Heart left ventricle (tissue), 16 donors: ENCODE data around the gene PRR16. TPM values are rescaled to one million over a fixed set of nuclear protein-coding genes. Genes with fewer than 3 reads are reported as not detected.

Source experiments
- ATAC-seq, 4 donors: fragments of 200-7000 bp; cut with Tn5 transposase; one replicate each; pipeline ENCODE4 v1.9.1; 2020 to 2022; ENCODE audit warnings: moderate library complexity in 4 of 4, mild to moderate bottlenecking in 3 of 4, moderate number of reproducible peaks in 1 of 4
- DNase-seq, 5 donors: peaks; one replicate each; pipeline ENCODE4 v3.0.0-alpha.2; 2020
- H3K27ac ChIP-seq, 12 donors: fragments of 200-600 bp; sonication (generic) in 4 of 12; one replicate each; pipeline versions ENCODE4 v1.5.0 to v1.8.0; 2016 to 2022; ENCODE audit warnings: mild to moderate bottlenecking in 2 of 12
- H3K27me3 ChIP-seq, 9 donors: fragments of 200-600 bp; sonication (generic) in 2 of 9; one replicate each; pipeline versions ENCODE4 v1.5.1 to v1.8.0; 2016 to 2022; ENCODE audit warnings: mild to moderate bottlenecking in 3 of 9
- H3K36me3 ChIP-seq, 9 donors: fragments of 200-600 bp; sonication (generic) in 2 of 9; one replicate each; pipeline versions ENCODE4 v1.5.0 to v1.8.0; 2018 to 2022; ENCODE audit warnings: mild to moderate bottlenecking in 2 of 9
- H3K4me1 ChIP-seq, 12 donors: fragments of 200-600 bp; sonication (generic) in 4 of 12; one replicate each; pipeline versions ENCODE4 v1.5.0 to v1.8.0; 2016 to 2022; ENCODE audit warnings: mild to moderate bottlenecking in 3 of 12
- H3K4me3 ChIP-seq, 12 donors: fragments of 200-600 bp; sonication (generic) in 4 of 12; one replicate each; pipeline versions ENCODE4 v1.5.0 to v1.8.0; 2017 to 2022; ENCODE audit warnings: mild to moderate bottlenecking in 9 of 12, moderate library complexity in 4 of 12
- H3K9me3 ChIP-seq, 12 donors: fragments of 200-600 bp; sonication (generic) in 4 of 12; one replicate each; pipeline versions ENCODE4 v1.5.0 to v1.8.0; 2016 to 2022; ENCODE audit warnings: mild to moderate bottlenecking in 1 of 12
- POLR2A ChIP-seq, 2 donors: fragments of 450-650 bp; IDR thresholded peaks; one replicate each; pipeline ENCODE4 v1.6.1; 2017; ENCODE audit warnings: antibody characterized with exemption in 2 of 2, mild to moderate bottlenecking in 2 of 2, moderate library complexity in 2 of 2
- WGBS, 4 donors: extraction: QIAGEN DNeasy Blood & Tissue Kit in 2 of 4; methylation state at CpG; one replicate each; pipeline versions ENCODE4 v1.1.5 to v1.1.7; 2013 to 2018; 5-methylcytosine and 5-hydroxymethylcytosine counted together
- intact Hi-C, 10 donors: fragments of 100-400 bp; cut with DNase I; formaldehyde crosslinking; loops; one replicate each; pipeline versions ENCODE4 v1.11.1 to v1.14.2; 2022
- polyA plus RNA-seq, 2 donors: library from polyadenylated mRNA; stranded (reverse); fragments of 200-250 nt; gene quantifications; one replicate each; pipeline ENCODE4 v1.2.3, GENCODE V29; 2013
- total RNA-seq, 9 donors: library from RNA; depleted of rRNA in 2 of 9; stranded (reverse); fragments of >200 nt in 2 of 9; fragmentation: NEBNext Ultra II Directional in 3 of 9; extraction: Animal tissue kit (Norgen Biotek cat#: 25700) in 3 of 9; gene quantifications; one replicate each; pipeline versions ENCODE4 v1.1.0 to v1.2.4, GENCODE V29; 2016 to 2023
- TF ChIP-seq, protein P1 (sequence below), 12 donors: fragments of 200-600 bp; sonication (generic) in 4 of 12; IDR thresholded peaks; one replicate each; pipeline versions ENCODE4 v1.5.0 to v1.8.0; 2018 to 2022; ENCODE audit warnings: antibody characterized with exemption in 12 of 12, mild to moderate bottlenecking in 5 of 12
- donor health status: ischemic (EF 13 %, LVEDD 7.1; RV severe dilation, severe dysfunction).
- donor health status: healthy with polysubstance abuse.
- donor health status: DM: no; HTN: yes; CAD: no.
- donor health status: DM: no; HTN: no; CAD: no.
- donor health status: ischemic (EF 25% LVEDD 6.9; RV normal size, moderate dysfunction).
- donor health status: ischemic (EF 25% LVEDD 5.7; RV mildly dilated, moderate dysfunction).
- donor health status: healthy.
- donor health status: DM: yes; HTN: yes; CAD: no.
- donor health status: ischemic (EF 35%, LVEDD 5.7; RV mildly dilated, moderate dysfunction).
- donor health status: nonischemic (EF 11% LVEDD 7.7; RV severe dilation, severe dysfunction).
- donor health status: DM: yes; HTN: yes; CAD: no.
- donor health status: PGD.
- donor health status: ischemic (EF 29% LVEDD 5.4; RV normal size, mild dysfunction).
- donor health status: nonischemic (EF 23%, LVEDD 6.1; RV moderate dilation, normal function).

Gene PRR16
- total and polyA plus RNA-seq, 11 donors, result 4.0 to 18.8 (median 8.3) TPM

- Histone ChIP-seq H3K4me3 (no peak overlapping the region), H3K36me3 (no peaks in the 10 kb centered on the region), H3K9me3 (no peaks in the 10 kb centered on the region), H3K4me1 (peaks cover 0 to 3% (median 0%) of the 10 kb centered on the region in 12 donors), H3K27me3 (no peaks in the 10 kb centered on the region), H3K27ac (no peak overlapping the region)
- TF ChIP-seq, protein P1, sequence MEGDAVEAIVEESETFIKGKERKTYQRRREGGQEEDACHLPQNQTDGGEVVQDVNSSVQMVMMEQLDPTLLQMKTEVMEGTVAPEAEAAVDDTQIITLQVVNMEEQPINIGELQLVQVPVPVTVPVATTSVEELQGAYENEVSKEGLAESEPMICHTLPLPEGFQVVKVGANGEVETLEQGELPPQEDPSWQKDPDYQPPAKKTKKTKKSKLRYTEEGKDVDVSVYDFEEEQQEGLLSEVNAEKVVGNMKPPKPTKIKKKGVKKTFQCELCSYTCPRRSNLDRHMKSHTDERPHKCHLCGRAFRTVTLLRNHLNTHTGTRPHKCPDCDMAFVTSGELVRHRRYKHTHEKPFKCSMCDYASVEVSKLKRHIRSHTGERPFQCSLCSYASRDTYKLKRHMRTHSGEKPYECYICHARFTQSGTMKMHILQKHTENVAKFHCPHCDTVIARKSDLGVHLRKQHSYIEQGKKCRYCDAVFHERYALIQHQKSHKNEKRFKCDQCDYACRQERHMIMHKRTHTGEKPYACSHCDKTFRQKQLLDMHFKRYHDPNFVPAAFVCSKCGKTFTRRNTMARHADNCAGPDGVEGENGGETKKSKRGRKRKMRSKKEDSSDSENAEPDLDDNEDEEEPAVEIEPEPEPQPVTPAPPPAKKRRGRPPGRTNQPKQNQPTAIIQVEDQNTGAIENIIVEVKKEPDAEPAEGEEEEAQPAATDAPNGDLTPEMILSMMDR (IDR thresholded peaks at IDR 0.05), result no peak
- TF ChIP-seq POLR2A (IDR thresholded peaks at IDR 0.05), result no peak
- intact Hi-C loops, result no loop called here
- 75 to 88% (median 84%) methylated on average over 4 of the region's 4 CpGs for WGBS, 4 donors
- no peak for ATAC-seq
- no peak for DNase-seq
Measured at GRCh38 chr5:120502531-120502930, 38.4 kb downstream of the PRR16 start.

GRCh38 chr5:120503341-120503740 lies 39.2 kb downstream of the PRR16 start:
- TF ChIP-seq POLR2A (IDR thresholded peaks at IDR 0.05), result no peak
- TF ChIP-seq, protein P1 (IDR thresholded peaks at IDR 0.05), result no peak
- Histone ChIP-seq H3K4me3 (no peak overlapping the region), H3K9me3 (no peaks in the 10 kb centered on the region), H3K27me3 (no peaks in the 10 kb centered on the region), H3K36me3 (no peaks in the 10 kb centered on the region), H3K4me1 (peaks cover 0 to 3% (median 0%) of the 10 kb centered on the region in 12 donors), H3K27ac (no peak overlapping the region)
- DNase-seq (no peak), ATAC-seq (no peak)
- 45 to 71% (median 63%) methylated on average over 1 of the region's 1 CpG for WGBS, 4 donors
- intact Hi-C loops, result no loop called here

DNA sequence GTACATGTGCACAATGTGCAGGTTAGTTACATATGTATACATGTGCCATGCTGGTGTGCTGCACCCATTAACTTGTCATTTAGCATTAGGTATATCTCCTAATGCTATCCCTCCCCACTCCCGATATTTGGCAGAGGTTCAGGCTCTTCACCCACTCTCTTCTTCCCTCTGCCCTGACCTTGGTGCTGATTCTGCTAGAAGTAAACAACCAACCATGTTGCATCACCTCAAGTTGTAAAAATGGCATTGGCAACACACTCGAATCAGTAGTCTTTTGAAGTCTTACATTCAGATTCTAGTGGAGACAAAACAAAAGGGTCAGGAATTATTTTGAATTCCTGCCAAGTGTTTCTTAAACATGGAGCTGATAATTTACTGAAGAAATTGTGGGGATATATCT lies 40.0 kb downstream of the PRR16 start:
- no peaks in the 10 kb centered on the region for H3K9me3 ChIP-seq
- ATAC-seq (no peak), DNase-seq (no peak)
- intact Hi-C loops, result no loop called here
- no peaks in the 10 kb centered on the region for H3K27me3 ChIP-seq
- H3K4me1 ChIP-seq, result peaks cover 0 to 3% (median 0%) of the 10 kb centered on the region in 12 donors
- H3K27ac ChIP-seq, result no peak overlapping the region
- TF ChIP-seq POLR2A (IDR thresholded peaks at IDR 0.05), result no peak
- TF ChIP-seq, protein P1 (IDR thresholded peaks at IDR 0.05), result no peak
- 84 to 95% (median 89%) methylated on average over 2 of the region's 2 CpGs for WGBS, 4 donors
- no peak overlapping the region for H3K4me3 ChIP-seq
- no peaks in the 10 kb centered on the region for H3K36me3 ChIP-seq

GRCh38 chr5:120507197-120507596 lies 43.1 kb downstream of the PRR16 start:
- ATAC-seq (no peak), DNase-seq (no peak)
- Histone ChIP-seq H3K36me3 (no peaks in the 10 kb centered on the region), H3K4me3 (no peak overlapping the region), H3K27ac (no peak overlapping the region), H3K27me3 (no peaks in the 10 kb centered on the region), H3K9me3 (no peaks in the 10 kb centered on the region), H3K4me1 (peaks cover 0 to 11% (median 0%) of the 10 kb centered on the region in 12 donors)
- intact Hi-C loops, result no loop called here
- 79 to 86% (median 83%) methylated on average over 2 of the region's 2 CpGs for WGBS, 4 donors
- no peak for TF ChIP-seq POLR2A (IDR thresholded peaks at IDR 0.05)

DNA sequence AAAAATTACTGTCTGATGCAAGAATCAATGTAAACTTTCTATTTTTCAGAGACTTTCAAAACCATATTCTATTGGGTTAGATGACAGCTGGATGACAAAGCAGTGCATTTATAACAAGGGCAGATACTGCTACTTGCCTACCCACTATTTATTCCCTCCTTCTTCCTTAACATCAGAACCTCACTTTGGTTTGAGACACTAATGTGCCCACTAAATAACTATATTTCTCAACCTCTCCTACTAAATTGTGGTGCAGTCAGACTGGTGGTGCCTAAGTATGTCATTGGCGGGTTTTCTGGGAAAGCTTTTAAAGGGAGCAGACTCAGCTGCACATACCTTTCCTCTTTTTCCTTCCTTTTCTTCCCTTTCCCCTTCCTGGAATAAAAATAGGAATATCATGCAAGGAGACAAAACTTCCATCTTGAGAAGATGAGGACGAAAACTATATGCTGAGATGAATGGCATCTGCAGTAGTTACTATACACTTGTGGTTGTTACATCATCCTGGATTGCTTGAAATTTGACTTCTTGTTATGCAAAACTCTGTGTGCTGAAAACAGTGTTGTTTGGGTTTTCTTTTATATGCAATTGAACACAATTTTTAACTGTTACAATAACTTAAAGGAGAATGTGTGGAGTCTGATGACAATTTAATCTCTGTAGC lies 43.8 kb downstream of the PRR16 start:
- no peaks in the 10 kb centered on the region for H3K36me3 ChIP-seq
- 75 to 87% (median 80%) methylated on average over 2 of the region's 2 CpGs for WGBS, 4 donors
- peaks cover 0 to 12% (median 0%) of the 10 kb centered on the region in 12 donors for H3K4me1 ChIP-seq
- no peak overlapping the region for H3K27ac ChIP-seq
- DNase-seq (no peak), ATAC-seq (no peak)
- H3K9me3 ChIP-seq, result no peaks in the 10 kb centered on the region
- no peaks in the 10 kb centered on the region for H3K27me3 ChIP-seq
- H3K4me3 ChIP-seq, result no peak overlapping the region
- TF ChIP-seq, protein P1 (IDR thresholded peaks at IDR 0.05), result no peak
- TF ChIP-seq POLR2A (IDR thresholded peaks at IDR 0.05), result no peak
- intact Hi-C loops, result no loop called here
